ENCODE data around the gene C9orf78.
"Not testable (repeated sequence)": the region's sequence is repeated elsewhere in the genome, so short reads cannot be mapped to it uniquely, and the experiment has no call there.

- TF ChIP-seq CTCF (IDR thresholded peaks at IDR 0.05; ENCODE audit: insufficient read depth, low read depth, low read length); EZH2 (IDR thresholded peaks at IDR 0.05; ENCODE audit: insufficient read depth, low read length): not testable (repeated sequence)
These were observed 50.1 kb downstream of the C9orf78 start for GRCh38 chr9:129784970-129785369.
